ENCODE results near the gene GNE. TPM values are rescaled to one million over a fixed set of nuclear protein-coding genes. Genes with fewer than 3 reads are reported as not detected.

The GNE gene
- total RNA-seq, 1 experiment from 2014 or later, result 14.9 TPM

DNA sequence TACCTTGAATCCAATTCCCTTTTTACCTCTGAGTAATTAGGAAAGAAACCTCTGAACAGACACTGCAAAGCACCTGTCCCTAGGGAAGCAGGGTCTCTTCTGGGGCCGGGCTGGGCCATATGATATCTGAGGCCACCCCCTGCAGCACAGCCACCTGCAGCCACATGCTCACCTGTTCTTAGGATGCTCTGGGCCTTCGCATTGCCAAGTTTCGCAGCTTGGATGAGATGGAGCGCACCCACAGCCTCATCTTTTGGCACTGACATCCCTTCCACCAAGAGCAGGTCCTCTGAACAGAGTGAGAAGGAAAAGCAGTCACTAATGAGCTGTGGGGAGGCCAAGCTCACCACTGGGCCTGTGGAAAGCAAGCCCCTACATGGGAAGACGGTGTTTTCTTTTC is 40.2 kb downstream of the GNE start:
- TF ChIP-seq CTCF (IDR thresholded peaks at IDR 0.05; ENCODE audit: unreplicated experiment), result no peak
- intact Hi-C loops (cut with micrococcal nuclease), result no loop called here
- no peak overlapping the region for H3K27ac Mint-ChIP-seq (ENCODE audit: low read depth, unreplicated experiment)
- no TSS peak for BruUV-seq (replicated peaks)
- peaks cover 81% of the 10 kb centered on the region for H3K36me3 Mint-ChIP-seq (ENCODE audit: insufficient read depth, unreplicated experiment)
- no peaks in the 10 kb centered on the region for H3K9me3 Mint-ChIP-seq (ENCODE audit: unreplicated experiment)
- ChIA-PET POLR2A (interaction anchor here (0.9 to 1.4 kb wide), 2 partner anchors 18 to 22 kb away, joined by 3 to 4 read pairs; no protein-coding TSS in a partner anchor), CTCF (no interaction called here)
- no peaks in the 10 kb centered on the region for H3K27me3 Mint-ChIP-seq (ENCODE audit: insufficient read depth, unreplicated experiment)
- no peak overlapping the region for H3K4me3 Mint-ChIP-seq (ENCODE audit: unreplicated experiment)
- H3K4me1 Mint-ChIP-seq (ENCODE audit: insufficient read depth, unreplicated experiment), result no peaks in the 10 kb centered on the region
- DNase-seq (ENCODE audit: unreplicated experiment), result no peak

DNA sequence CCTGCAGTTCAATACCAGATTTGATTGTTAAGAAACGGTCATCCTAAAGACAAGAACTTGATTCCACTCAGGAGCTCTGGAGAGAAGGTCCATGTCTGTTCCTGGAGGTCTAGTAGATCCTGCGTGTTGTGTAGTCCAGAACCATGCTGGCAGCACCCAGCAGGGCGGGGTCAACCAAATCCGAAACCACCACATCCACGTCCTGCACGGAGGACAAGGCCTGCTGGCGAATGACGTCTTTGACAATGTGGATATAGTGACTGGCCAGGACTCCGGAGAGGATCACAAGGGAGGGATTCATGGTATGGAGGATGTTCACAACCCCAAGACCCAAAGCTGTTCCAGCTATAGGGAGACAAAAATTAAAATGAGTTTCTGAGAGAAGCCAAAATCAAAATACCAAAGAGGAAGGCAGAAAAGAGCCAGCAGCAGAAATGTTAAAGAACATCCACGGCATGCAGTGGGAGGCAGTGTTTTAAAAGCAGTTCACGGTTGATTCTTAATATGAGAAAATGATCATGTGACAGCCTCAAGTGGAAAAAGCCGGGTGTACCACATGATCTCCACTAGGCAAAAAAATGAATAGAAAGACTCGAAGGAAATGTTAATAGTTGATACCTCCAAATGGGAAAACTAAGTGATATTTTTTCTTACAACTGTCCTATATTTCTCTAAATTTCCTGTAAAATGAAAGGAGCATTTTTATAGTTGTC is 40.8 kb downstream of the GNE start:
- Mint-ChIP-seq H3K4me3 (ENCODE audit: unreplicated experiment) (no peak overlapping the region), H3K4me1 (ENCODE audit: insufficient read depth, unreplicated experiment) (no peaks in the 10 kb centered on the region), H3K9me3 (ENCODE audit: unreplicated experiment) (no peaks in the 10 kb centered on the region), H3K36me3 (ENCODE audit: insufficient read depth, unreplicated experiment) (peaks cover 78% of the 10 kb centered on the region), H3K27me3 (ENCODE audit: insufficient read depth, unreplicated experiment) (no peaks in the 10 kb centered on the region), H3K27ac (ENCODE audit: low read depth, unreplicated experiment) (no peak overlapping the region)
- TF ChIP-seq CTCF (IDR thresholded peaks at IDR 0.05; ENCODE audit: unreplicated experiment), result no peak
- DNase-seq (ENCODE audit: unreplicated experiment), result no peak
- intact Hi-C loops (cut with micrococcal nuclease), result no loop called here
- no TSS peak for BruUV-seq (replicated peaks)
- CTCF ChIA-PET, result interaction anchor here (0.7 kb wide), 1 partner anchor 28 kb away, joined by 3 read pairs; no protein-coding TSS in a partner anchor
- POLR2A ChIA-PET, result interaction anchor here (0.8 to 1.4 kb wide), 4 partner anchors 16 to 188 kb away, joined by 3 to 7 read pairs (median 4); no protein-coding TSS in a partner anchor

DNA sequence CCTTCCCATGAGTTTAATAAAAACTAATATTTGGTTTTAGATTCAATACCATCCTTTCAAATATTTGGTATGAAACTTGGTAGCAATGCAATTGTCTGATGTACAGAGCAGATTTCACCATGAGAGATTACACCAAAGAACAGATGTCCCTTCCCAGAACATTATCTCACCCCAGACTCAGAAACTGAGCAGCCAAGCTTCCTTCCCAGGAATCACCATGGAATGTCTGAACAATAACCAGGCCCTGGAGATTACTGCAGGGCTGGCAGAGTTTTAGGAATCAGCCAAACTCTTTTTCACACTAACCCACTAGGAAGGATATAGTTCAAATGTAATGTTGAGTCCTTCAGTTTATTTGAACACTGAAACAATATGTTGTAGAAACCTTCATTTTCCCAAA is 43.7 kb downstream of the GNE start:
- DNase-seq (ENCODE audit: unreplicated experiment), result no peak
- Mint-ChIP-seq H3K9me3 (ENCODE audit: unreplicated experiment) (no peaks in the 10 kb centered on the region), H3K4me3 (ENCODE audit: unreplicated experiment) (no peak overlapping the region), H3K4me1 (ENCODE audit: insufficient read depth, unreplicated experiment) (no peaks in the 10 kb centered on the region), H3K27me3 (ENCODE audit: insufficient read depth, unreplicated experiment) (no peaks in the 10 kb centered on the region), H3K27ac (ENCODE audit: low read depth, unreplicated experiment) (no peak overlapping the region), H3K36me3 (ENCODE audit: insufficient read depth, unreplicated experiment) (peaks cover 75% of the 10 kb centered on the region)
- ChIA-PET POLR2A (interaction anchor here (0.7 kb wide), 1 partner anchor 110 kb away, joined by 3 read pairs; no protein-coding TSS in a partner anchor), CTCF (no interaction called here)
- intact Hi-C loops (cut with micrococcal nuclease), result no loop called here
- TF ChIP-seq CTCF (IDR thresholded peaks at IDR 0.05; ENCODE audit: unreplicated experiment), result no peak
- no TSS peak for BruUV-seq (replicated peaks)

- BruUV-seq (replicated peaks), result no TSS peak
- H3K4me3 Mint-ChIP-seq (ENCODE audit: unreplicated experiment), result no peak overlapping the region
- CTCF ChIA-PET, result interaction anchor here (0.7 kb wide), 1 partner anchor 47 kb away, joined by 3 read pairs; no protein-coding TSS in a partner anchor
Measured at GRCh38 chr9:36213989-36214388, 44.3 kb downstream of the GNE start.

More at GRCh38 chr9:36213989-36214388, 44.3 kb downstream of the GNE start:
- DNase-seq (ENCODE audit: unreplicated experiment), result no peak
- intact Hi-C loops (cut with micrococcal nuclease), result no loop called here
- Mint-ChIP-seq H3K36me3 (ENCODE audit: insufficient read depth, unreplicated experiment) (peaks cover 79% of the 10 kb centered on the region), H3K4me1 (ENCODE audit: insufficient read depth, unreplicated experiment) (no peaks in the 10 kb centered on the region), H3K27ac (ENCODE audit: low read depth, unreplicated experiment) (no peak overlapping the region), H3K9me3 (ENCODE audit: unreplicated experiment) (no peaks in the 10 kb centered on the region), H3K27me3 (ENCODE audit: insufficient read depth, unreplicated experiment) (no peaks in the 10 kb centered on the region)
- POLR2A ChIA-PET, result interaction anchor here (0.7 kb wide), 1 partner anchor 109 kb away, joined by 3 read pairs; no protein-coding TSS in a partner anchor
- no peak for TF ChIP-seq CTCF (IDR thresholded peaks at IDR 0.05; ENCODE audit: unreplicated experiment)
